ENCODE results near the gene COX17. TPM values are rescaled to one million over a fixed set of nuclear protein-coding genes. Genes with fewer than 3 reads are reported as not detected.
A peak's percentile ranks its signal among the peaks of the same experiment; 100 is the strongest.

The COX17 gene
- total and polyA plus RNA-seq, 9 of the 15 experiments (the other 6 are each of a cell fraction or from before 2014, with no cell fraction given) = 29.1 to 167 (median 60.6) TPM

- H3K4me3 ChIP-seq = no peak overlapping the region
- FAIRE-seq (no peak), DNase-seq (ENCODE audit: extremely low read depth in 1 of 4, low spot score in 3 of 4) (no peak), ATAC-seq (no peak)
- H3K9me3 ChIP-seq (replicated peaks; ENCODE audit: control insufficient read depth, insufficient read depth, low read depth, low read length) = no peaks in the 10 kb centered on the region
- TF ChIP-seq NR2C1 (IDR thresholded peaks at IDR 0.05) (no peak), NR2C1 (tag; IDR thresholded peaks at IDR 0.05) (no peak), MYC (IDR thresholded peaks at IDR 0.05; ENCODE audit: low read depth, low read length) (0 out of 2 replicates have a peak, but pooled peaks have one; percentile 20), MYC (CRISPR knock-in tag; IDR thresholded peaks at IDR 0.05; ENCODE audit: borderline replicate concordance, low read depth) (no peak), RCOR1 (IDR thresholded peaks at IDR 0.05; ENCODE audit: borderline replicate concordance in 1 of 2, low read depth in 2 of 2, low read length in 2 of 2) (peak in 1 of 2 experiments; percentile 52; a peak in 2 of 4 replicates)
- H3K4me1 ChIP-seq (replicated peaks in 1 of 2; ENCODE audit: control insufficient read depth in 2 of 2, insufficient read depth in 2 of 2, low read length in 2 of 2) = no peaks in the 10 kb centered on the region; a peak in 2 of 5 replicates
- no peak overlapping the region for H2AFZ ChIP-seq (ENCODE audit: low read depth, low read length)
- intact Hi-C loops (cut with micrococcal nuclease) = no loop called here
- no peak overlapping the region for H3K4me2 ChIP-seq (ENCODE audit: insufficient read depth, low read length)
- H4K20me1 ChIP-seq (replicated peaks; ENCODE audit: control insufficient read depth, insufficient read depth, low read length) = no peaks in the 10 kb centered on the region
- no peaks in the 10 kb centered on the region for H3K9me1 ChIP-seq (ENCODE audit: control insufficient read depth, insufficient read depth, low read length)
- POLR2A ChIA-PET = no interaction called here
- CTCF ChIA-PET (ENCODE audit: low intra/inter-chr PET ratio) = no interaction called here
- WGBS (ENCODE audit: insufficient coverage, low coverage, missing lambda C conversion rate) = 0% methylated on average over 3 of the region's 3 CpGs
- no peak overlapping the region for H3K9ac ChIP-seq (ENCODE audit: insufficient read depth in 1 of 2, low read depth in 2 of 2, low read length in 2 of 2)
- no peaks in the 10 kb centered on the region for H3K27me3 ChIP-seq (ENCODE audit: control insufficient read depth in 2 of 2, insufficient read depth in 2 of 2, low read length in 2 of 2)
- no peaks in the 10 kb centered on the region for H3K36me3 ChIP-seq (ENCODE audit: control insufficient read depth, insufficient read depth, low read length)
- no TSS peak for BruUV-seq (replicated peaks)
- in situ Hi-C loops (cut with MboI) = no loop called here
- no peaks in the 10 kb centered on the region for H3K79me2 ChIP-seq (ENCODE audit: control insufficient read depth, insufficient read depth, low read length)
- no peak overlapping the region for H3K27ac ChIP-seq (ENCODE audit: extremely low read depth, low read depth, low read length)
Observed at GRCh38 chr3:119649761-119650160, 27.4 kb downstream of the COX17 start.

- ChIA-PET POLR2A (interaction anchor here (1.3 kb wide), 1 partner anchor 10 kb away, joined by 3 read pairs; no protein-coding TSS in a partner anchor), CTCF (ENCODE audit: low intra/inter-chr PET ratio) (no interaction called here)
- no peaks in the 10 kb centered on the region for H4K20me1 ChIP-seq (replicated peaks; ENCODE audit: control insufficient read depth, insufficient read depth, low read length)
- H3K4me3 ChIP-seq = no peak overlapping the region
- no peaks in the 10 kb centered on the region for H3K9me3 ChIP-seq (replicated peaks; ENCODE audit: control insufficient read depth, insufficient read depth, low read depth, low read length)
- H3K36me3 ChIP-seq (ENCODE audit: control insufficient read depth, insufficient read depth, low read length) = no peaks in the 10 kb centered on the region
- H3K9me1 ChIP-seq (ENCODE audit: control insufficient read depth, insufficient read depth, low read length) = no peaks in the 10 kb centered on the region
- H3K4me1 ChIP-seq (replicated peaks in 1 of 2; ENCODE audit: control insufficient read depth in 2 of 2, insufficient read depth in 2 of 2, low read length in 2 of 2) = peaks cover 0 to 3% of the 10 kb centered on the region in 2 experiments; a peak in 3 of 5 replicates
- intact Hi-C loops (cut with micrococcal nuclease) (no loop called here), in situ Hi-C loops (cut with MboI) (no loop called here)
- H3K9ac ChIP-seq (ENCODE audit: insufficient read depth in 1 of 2, low read depth in 2 of 2, low read length in 2 of 2) = no peak overlapping the region
- no peaks in the 10 kb centered on the region for H3K79me2 ChIP-seq (ENCODE audit: control insufficient read depth, insufficient read depth, low read length)
- no peak for ATAC-seq
- BruUV-seq (replicated peaks) = no TSS peak
- H3K4me2 ChIP-seq (ENCODE audit: insufficient read depth, low read length) = no peak overlapping the region
- 41% methylated on average over 12 of the region's 12 CpGs for WGBS (ENCODE audit: insufficient coverage, low coverage, missing lambda C conversion rate)
- FAIRE-seq = no peak
- H2AFZ ChIP-seq (ENCODE audit: low read depth, low read length) = no peak overlapping the region
- no peak for DNase-seq (ENCODE audit: extremely low read depth in 1 of 4, low spot score in 3 of 4)
- H3K27ac ChIP-seq (ENCODE audit: extremely low read depth, low read depth, low read length) = no peak overlapping the region
- H3K27me3 ChIP-seq (ENCODE audit: control insufficient read depth in 2 of 2, insufficient read depth in 2 of 2, low read length in 2 of 2) = no peaks in the 10 kb centered on the region
- TF ChIP-seq MBD2 (IDR thresholded peaks at IDR 0.05; ENCODE audit: borderline replicate concordance, low read depth) (no peak), KLF1 (tag; IDR thresholded peaks at IDR 0.05) (no peak), FIP1L1 (IDR thresholded peaks at IDR 0.05; ENCODE audit: low read depth, low read length, poor library complexity, severe bottlenecking) (no peak), ZNF764 (CRISPR knock-in tag; IDR thresholded peaks at IDR 0.05; ENCODE audit: low read depth) (no peak), MLLT1 (IDR thresholded peaks at IDR 0.05) (no peak)
Observed at GRCh38 chr3:119647843-119648575, 29.2 kb downstream of the COX17 start.
